Measurements from ENCODE around the gene ACKR2. TPM values are rescaled to one million over a fixed set of nuclear protein-coding genes. Genes with fewer than 3 reads are reported as not detected.

Gene ACKR2
- polyA plus RNA-seq, 1 donor from 2014 or later, result not detected

DNA sequence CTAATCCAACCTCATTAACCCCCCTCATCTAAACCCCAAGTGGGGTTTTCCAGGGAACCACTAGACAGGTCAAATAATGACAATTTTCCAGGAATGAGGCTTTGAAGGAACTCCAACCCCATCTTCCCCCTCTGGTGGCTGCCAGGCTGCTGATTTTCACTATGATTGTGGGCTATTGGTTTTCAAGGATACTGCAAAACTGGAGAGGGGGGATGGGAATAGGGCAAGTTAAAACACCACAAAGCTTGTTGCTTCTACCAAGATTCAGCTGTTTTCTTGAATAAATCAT is 86.3 kb downstream of the ACKR2 start:
- no peak overlapping the region for H3K4me3 ChIP-seq (ENCODE audit: low read length)
- no peaks in the 10 kb centered on the region for H3K27me3 ChIP-seq (ENCODE audit: insufficient read depth, low read depth, low read length)
- TF ChIP-seq MXI1 (conservative IDR thresholded peaks at IDR 0.05; ENCODE audit: poor library complexity, severe bottlenecking) (no peak), EP300 (conservative IDR thresholded peaks at IDR 0.05; ENCODE audit: poor library complexity, severe bottlenecking) (no peak), SMC3 (conservative IDR thresholded peaks at IDR 0.05; ENCODE audit: poor library complexity) (no peak), EZH2 (IDR thresholded peaks at IDR 0.05; ENCODE audit: borderline replicate concordance, insufficient read depth, low read length, poor library complexity, severe bottlenecking) (no peak)
- no peak overlapping the region for H3K9ac ChIP-seq (ENCODE audit: low read length)
- H3K4me2 ChIP-seq (ENCODE audit: low read length), result no peak overlapping the region
- H3F3A ChIP-seq (ENCODE audit: insufficient read depth, low read length, poor library complexity, severe bottlenecking), result no peaks in the 10 kb centered on the region
- no peak overlapping the region for H2AFZ ChIP-seq (ENCODE audit: low read depth, low read length)
- no peaks in the 10 kb centered on the region for H3K79me2 ChIP-seq (replicated peaks; ENCODE audit: insufficient read depth, low read length)
- H3K9me2 ChIP-seq (ENCODE audit: insufficient read depth, low read length), result no peaks in the 10 kb centered on the region
- no peak overlapping the region for H3K27ac ChIP-seq (ENCODE audit: low read length)
- no peaks in the 10 kb centered on the region for H3K36me3 ChIP-seq (ENCODE audit: insufficient read depth, low read length)
- no peaks in the 10 kb centered on the region for H3K9me3 ChIP-seq (ENCODE audit: low read length)
- H4K20me1 ChIP-seq (ENCODE audit: insufficient read depth), result no peaks in the 10 kb centered on the region

DNA sequence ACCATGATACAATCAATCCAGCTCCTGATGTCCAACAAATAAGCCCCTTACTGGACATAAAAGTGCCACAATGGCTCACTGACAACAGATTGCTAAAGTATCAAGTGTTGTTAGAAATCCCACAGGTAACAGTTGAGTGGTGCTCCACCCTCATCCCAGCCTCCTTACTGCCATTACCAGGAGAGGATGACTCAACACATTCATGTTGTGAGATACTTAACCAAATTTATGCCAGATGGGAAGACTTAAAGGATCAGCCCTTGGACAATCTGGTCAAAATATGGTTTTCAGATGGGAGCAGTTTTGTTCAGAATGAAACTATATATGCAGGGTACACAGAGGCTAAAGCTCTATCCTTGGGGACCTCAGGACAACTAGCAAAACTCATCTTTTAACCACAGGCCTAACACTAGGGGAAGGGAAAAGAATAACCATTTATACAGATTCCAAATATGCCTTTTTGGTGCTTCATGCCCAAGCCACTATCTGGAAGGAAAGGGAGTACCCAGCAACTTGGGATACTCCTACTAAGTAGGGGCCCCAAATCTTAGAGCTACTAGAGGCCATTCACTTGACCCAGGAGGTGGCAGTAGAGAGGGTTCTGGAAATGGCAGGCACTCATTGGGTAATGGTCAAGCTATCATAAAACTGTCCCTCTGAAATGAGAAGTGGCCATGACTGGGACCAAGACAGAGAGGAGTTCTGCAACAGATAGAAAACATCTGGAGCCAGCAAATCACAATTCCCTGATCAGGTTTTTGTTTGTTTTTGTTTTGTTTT is 89.8 kb downstream of the ACKR2 start:
- Histone ChIP-seq H3K9ac (ENCODE audit: low read length) (no peak overlapping the region), H3K4me3 (ENCODE audit: low read length) (no peak overlapping the region), H3K79me2 (replicated peaks; ENCODE audit: insufficient read depth, low read length) (no peaks in the 10 kb centered on the region), H3K9me2 (ENCODE audit: insufficient read depth, low read length) (no peaks in the 10 kb centered on the region), H3K27ac (ENCODE audit: low read length) (no peak overlapping the region), H3K27me3 (ENCODE audit: insufficient read depth, low read depth, low read length) (no peaks in the 10 kb centered on the region), H4K20me1 (ENCODE audit: insufficient read depth) (no peaks in the 10 kb centered on the region), H2AFZ (ENCODE audit: low read depth, low read length) (no peak overlapping the region), H3K36me3 (ENCODE audit: insufficient read depth, low read length) (no peaks in the 10 kb centered on the region), H3F3A (ENCODE audit: insufficient read depth, low read length, poor library complexity, severe bottlenecking) (no peaks in the 10 kb centered on the region), H3K4me2 (ENCODE audit: low read length) (no peak overlapping the region), H3K9me3 (ENCODE audit: low read length) (no peaks in the 10 kb centered on the region)
- TF ChIP-seq, protein P1, sequence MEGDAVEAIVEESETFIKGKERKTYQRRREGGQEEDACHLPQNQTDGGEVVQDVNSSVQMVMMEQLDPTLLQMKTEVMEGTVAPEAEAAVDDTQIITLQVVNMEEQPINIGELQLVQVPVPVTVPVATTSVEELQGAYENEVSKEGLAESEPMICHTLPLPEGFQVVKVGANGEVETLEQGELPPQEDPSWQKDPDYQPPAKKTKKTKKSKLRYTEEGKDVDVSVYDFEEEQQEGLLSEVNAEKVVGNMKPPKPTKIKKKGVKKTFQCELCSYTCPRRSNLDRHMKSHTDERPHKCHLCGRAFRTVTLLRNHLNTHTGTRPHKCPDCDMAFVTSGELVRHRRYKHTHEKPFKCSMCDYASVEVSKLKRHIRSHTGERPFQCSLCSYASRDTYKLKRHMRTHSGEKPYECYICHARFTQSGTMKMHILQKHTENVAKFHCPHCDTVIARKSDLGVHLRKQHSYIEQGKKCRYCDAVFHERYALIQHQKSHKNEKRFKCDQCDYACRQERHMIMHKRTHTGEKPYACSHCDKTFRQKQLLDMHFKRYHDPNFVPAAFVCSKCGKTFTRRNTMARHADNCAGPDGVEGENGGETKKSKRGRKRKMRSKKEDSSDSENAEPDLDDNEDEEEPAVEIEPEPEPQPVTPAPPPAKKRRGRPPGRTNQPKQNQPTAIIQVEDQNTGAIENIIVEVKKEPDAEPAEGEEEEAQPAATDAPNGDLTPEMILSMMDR (IDR thresholded peaks at IDR 0.05; ENCODE audit: poor library complexity, severe bottlenecking), result no peak
- TF ChIP-seq SMC3 (conservative IDR thresholded peaks at IDR 0.05; ENCODE audit: poor library complexity), result no peak

DNA sequence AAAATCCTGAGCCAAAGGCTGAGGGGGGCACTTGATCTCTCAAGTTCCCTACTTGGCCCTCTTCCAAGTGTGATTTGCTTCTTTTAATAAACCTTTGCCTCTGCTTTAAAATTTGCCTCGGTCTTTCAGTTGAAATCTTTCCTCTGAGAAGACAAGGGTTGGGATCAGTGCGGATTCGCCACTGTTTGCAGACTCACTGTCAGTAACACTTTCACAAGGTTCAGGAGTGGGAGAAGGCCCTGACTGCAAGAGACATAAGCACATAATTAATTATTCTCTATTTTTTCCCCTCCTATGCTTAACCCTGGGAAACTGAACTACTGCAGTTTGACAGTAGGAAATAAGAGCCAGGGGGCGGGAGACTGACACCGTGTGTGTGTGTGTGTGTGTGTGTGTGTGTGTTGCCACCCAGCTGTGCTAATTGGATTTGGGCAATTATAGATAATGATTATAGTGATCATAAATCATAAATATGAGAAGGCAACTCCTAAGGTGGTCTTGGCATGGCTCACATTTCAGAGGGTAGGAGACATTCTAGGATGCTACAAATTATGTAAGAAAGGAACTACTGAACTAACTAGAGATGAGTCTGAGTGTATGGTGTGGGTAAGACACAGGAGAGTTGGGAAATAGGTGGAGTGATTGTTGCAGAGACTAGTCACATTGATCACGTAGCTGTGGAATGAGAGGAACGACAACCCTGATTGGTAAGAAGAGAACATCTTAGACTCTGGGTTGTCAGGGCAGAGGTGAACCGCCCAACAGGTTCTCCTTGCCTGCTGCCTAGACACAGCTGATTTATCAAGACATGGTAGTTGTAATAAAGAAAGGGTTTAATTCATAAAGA is 91.2 kb downstream of the ACKR2 start:
- no peaks in the 10 kb centered on the region for H3K27me3 ChIP-seq (ENCODE audit: insufficient read depth, low read depth, low read length)
- TF ChIP-seq POLR2AphosphoS5 (IDR thresholded peaks at IDR 0.05), result no peak
- TF ChIP-seq RAD21 (conservative IDR thresholded peaks at IDR 0.05), result no peak
- TF ChIP-seq, protein P2, sequence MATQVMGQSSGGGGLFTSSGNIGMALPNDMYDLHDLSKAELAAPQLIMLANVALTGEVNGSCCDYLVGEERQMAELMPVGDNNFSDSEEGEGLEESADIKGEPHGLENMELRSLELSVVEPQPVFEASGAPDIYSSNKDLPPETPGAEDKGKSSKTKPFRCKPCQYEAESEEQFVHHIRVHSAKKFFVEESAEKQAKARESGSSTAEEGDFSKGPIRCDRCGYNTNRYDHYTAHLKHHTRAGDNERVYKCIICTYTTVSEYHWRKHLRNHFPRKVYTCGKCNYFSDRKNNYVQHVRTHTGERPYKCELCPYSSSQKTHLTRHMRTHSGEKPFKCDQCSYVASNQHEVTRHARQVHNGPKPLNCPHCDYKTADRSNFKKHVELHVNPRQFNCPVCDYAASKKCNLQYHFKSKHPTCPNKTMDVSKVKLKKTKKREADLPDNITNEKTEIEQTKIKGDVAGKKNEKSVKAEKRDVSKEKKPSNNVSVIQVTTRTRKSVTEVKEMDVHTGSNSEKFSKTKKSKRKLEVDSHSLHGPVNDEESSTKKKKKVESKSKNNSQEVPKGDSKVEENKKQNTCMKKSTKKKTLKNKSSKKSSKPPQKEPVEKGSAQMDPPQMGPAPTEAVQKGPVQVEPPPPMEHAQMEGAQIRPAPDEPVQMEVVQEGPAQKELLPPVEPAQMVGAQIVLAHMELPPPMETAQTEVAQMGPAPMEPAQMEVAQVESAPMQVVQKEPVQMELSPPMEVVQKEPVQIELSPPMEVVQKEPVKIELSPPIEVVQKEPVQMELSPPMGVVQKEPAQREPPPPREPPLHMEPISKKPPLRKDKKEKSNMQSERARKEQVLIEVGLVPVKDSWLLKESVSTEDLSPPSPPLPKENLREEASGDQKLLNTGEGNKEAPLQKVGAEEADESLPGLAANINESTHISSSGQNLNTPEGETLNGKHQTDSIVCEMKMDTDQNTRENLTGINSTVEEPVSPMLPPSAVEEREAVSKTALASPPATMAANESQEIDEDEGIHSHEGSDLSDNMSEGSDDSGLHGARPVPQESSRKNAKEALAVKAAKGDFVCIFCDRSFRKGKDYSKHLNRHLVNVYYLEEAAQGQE (IDR thresholded peaks at IDR 0.05; ENCODE audit: borderline replicate concordance), result no peak
- TF ChIP-seq EZH2 (IDR thresholded peaks at IDR 0.05; ENCODE audit: borderline replicate concordance, insufficient read depth, low read length, poor library complexity, severe bottlenecking), result no peak
- no peak for TF ChIP-seq TAF1 (IDR thresholded peaks at IDR 0.05; ENCODE audit: low read depth)
- TF ChIP-seq SMC3 (conservative IDR thresholded peaks at IDR 0.05; ENCODE audit: poor library complexity), result no peak
- TF ChIP-seq MXI1 (conservative IDR thresholded peaks at IDR 0.05; ENCODE audit: poor library complexity, severe bottlenecking), result no peak
- no peak for TF ChIP-seq EP300 (conservative IDR thresholded peaks at IDR 0.05; ENCODE audit: poor library complexity, severe bottlenecking)
- TF ChIP-seq, protein P1 (IDR thresholded peaks at IDR 0.05; ENCODE audit: poor library complexity, severe bottlenecking), result no peak
- no peak overlapping the region for H3K9ac ChIP-seq (ENCODE audit: low read length)
- H4K20me1 ChIP-seq (ENCODE audit: insufficient read depth), result no peaks in the 10 kb centered on the region
- H3K9me3 ChIP-seq (ENCODE audit: low read length), result no peaks in the 10 kb centered on the region
- H3F3A ChIP-seq (ENCODE audit: insufficient read depth, low read length, poor library complexity, severe bottlenecking), result no peaks in the 10 kb centered on the region
- no peak overlapping the region for H3K4me3 ChIP-seq (ENCODE audit: low read length)
- H3K36me3 ChIP-seq (ENCODE audit: insufficient read depth, low read length), result no peaks in the 10 kb centered on the region
- H3K79me2 ChIP-seq (replicated peaks; ENCODE audit: insufficient read depth, low read length), result no peaks in the 10 kb centered on the region
- no peak overlapping the region for H3K4me2 ChIP-seq (ENCODE audit: low read length)
- no peaks in the 10 kb centered on the region for H3K9me2 ChIP-seq (ENCODE audit: insufficient read depth, low read length)
- no peak overlapping the region for H2AFZ ChIP-seq (ENCODE audit: low read depth, low read length)
- H3K27ac ChIP-seq (ENCODE audit: low read length), result no peak overlapping the region

Data from neural cell (in vitro differentiated cells).